ENCODE measurements around the gene NCAN. TPM values are rescaled to one million over a fixed set of nuclear protein-coding genes. Genes with fewer than 3 reads are reported as not detected.

The NCAN gene
- total and polyA plus RNA-seq, 2 of the 13 experiments (the other 11 are each of a cell fraction or from before 2014, with no cell fraction given): not detected

- TF ChIP-seq SNAI1 (CRISPR knock-in tag; IDR thresholded peaks at IDR 0.05; ENCODE audit: borderline replicate concordance) (no peak), ISX (CRISPR knock-in tag; conservative IDR thresholded peaks at IDR 0.05) (peak; percentile 90; the same call in 1 of the 2 replicates), NAIF1 (CRISPR knock-in tag; IDR thresholded peaks at IDR 0.05; ENCODE audit: borderline replicate concordance) (no peak), DRAP1 (CRISPR knock-in tag; IDR thresholded peaks at IDR 0.05) (0 out of 2 replicates have a peak, but pooled peaks have one; percentile 17), SOX5 (CRISPR knock-in tag; IDR thresholded peaks at IDR 0.05; ENCODE audit: borderline replicate concordance) (peak; percentile 27; the same call in 1 of the 2 replicates), ZNF792 (CRISPR knock-in tag; IDR thresholded peaks at IDR 0.05) (peak; percentile 77; the same call in 1 of the 2 replicates), CBFB (CRISPR knock-in tag; IDR thresholded peaks at IDR 0.05) (no peak), ZGPAT (CRISPR knock-in tag; IDR thresholded peaks at IDR 0.05) (peak; percentile 23; the same call in 1 of the 2 replicates), GABPB1 (CRISPR knock-in tag; IDR thresholded peaks at IDR 0.05) (peak; percentile 48), KDM2A (CRISPR knock-in tag; IDR thresholded peaks at IDR 0.05; ENCODE audit: borderline replicate concordance, low read depth) (peak; percentile 80), ZNF263 (CRISPR knock-in tag; IDR thresholded peaks at IDR 0.05) (peak; percentile 50; the same call in 1 of the 2 replicates), DR1 (CRISPR knock-in tag; IDR thresholded peaks at IDR 0.05) (no peak), ZBTB7A (CRISPR knock-in tag; IDR thresholded peaks at IDR 0.05) (peak; percentile 47; the same call in 1 of the 2 replicates), ZMYM4 (CRISPR knock-in tag; IDR thresholded peaks at IDR 0.05) (peak; percentile 34; the same call in 1 of the 2 replicates), IRF2 (CRISPR knock-in tag; IDR thresholded peaks at IDR 0.05) (0 out of 2 replicates have a peak, but pooled peaks have one; percentile 41), NR1H2 (CRISPR knock-in tag; IDR thresholded peaks at IDR 0.05; ENCODE audit: borderline replicate concordance, low read depth) (0 out of 2 replicates have a peak, but pooled peaks have one; percentile 64), ZNF446 (CRISPR knock-in tag; IDR thresholded peaks at IDR 0.05) (peak; percentile 75; the same call in 1 of the 2 replicates), ZNF33B (CRISPR knock-in tag; IDR thresholded peaks at IDR 0.05) (no peak), UBTF (CRISPR knock-in tag; IDR thresholded peaks at IDR 0.05) (0 out of 2 replicates have a peak, but pooled peaks have one; percentile 20)
- TF ChIP-seq, protein P1, sequence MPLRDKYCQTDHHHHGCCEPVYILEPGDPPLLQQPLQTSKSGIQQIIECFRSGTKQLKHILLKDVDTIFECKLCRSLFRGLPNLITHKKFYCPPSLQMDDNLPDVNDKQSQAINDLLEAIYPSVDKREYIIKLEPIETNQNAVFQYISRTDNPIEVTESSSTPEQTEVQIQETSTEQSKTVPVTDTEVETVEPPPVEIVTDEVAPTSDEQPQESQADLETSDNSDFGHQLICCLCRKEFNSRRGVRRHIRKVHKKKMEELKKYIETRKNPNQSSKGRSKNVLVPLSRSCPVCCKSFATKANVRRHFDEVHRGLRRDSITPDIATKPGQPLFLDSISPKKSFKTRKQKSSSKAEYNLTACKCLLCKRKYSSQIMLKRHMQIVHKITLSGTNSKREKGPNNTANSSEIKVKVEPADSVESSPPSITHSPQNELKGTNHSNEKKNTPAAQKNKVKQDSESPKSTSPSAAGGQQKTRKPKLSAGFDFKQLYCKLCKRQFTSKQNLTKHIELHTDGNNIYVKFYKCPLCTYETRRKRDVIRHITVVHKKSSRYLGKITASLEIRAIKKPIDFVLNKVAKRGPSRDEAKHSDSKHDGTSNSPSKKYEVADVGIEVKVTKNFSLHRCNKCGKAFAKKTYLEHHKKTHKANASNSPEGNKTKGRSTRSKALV (CRISPR knock-in tag; IDR thresholded peaks at IDR 0.05): no peak
- TF ChIP-seq, protein P2, sequence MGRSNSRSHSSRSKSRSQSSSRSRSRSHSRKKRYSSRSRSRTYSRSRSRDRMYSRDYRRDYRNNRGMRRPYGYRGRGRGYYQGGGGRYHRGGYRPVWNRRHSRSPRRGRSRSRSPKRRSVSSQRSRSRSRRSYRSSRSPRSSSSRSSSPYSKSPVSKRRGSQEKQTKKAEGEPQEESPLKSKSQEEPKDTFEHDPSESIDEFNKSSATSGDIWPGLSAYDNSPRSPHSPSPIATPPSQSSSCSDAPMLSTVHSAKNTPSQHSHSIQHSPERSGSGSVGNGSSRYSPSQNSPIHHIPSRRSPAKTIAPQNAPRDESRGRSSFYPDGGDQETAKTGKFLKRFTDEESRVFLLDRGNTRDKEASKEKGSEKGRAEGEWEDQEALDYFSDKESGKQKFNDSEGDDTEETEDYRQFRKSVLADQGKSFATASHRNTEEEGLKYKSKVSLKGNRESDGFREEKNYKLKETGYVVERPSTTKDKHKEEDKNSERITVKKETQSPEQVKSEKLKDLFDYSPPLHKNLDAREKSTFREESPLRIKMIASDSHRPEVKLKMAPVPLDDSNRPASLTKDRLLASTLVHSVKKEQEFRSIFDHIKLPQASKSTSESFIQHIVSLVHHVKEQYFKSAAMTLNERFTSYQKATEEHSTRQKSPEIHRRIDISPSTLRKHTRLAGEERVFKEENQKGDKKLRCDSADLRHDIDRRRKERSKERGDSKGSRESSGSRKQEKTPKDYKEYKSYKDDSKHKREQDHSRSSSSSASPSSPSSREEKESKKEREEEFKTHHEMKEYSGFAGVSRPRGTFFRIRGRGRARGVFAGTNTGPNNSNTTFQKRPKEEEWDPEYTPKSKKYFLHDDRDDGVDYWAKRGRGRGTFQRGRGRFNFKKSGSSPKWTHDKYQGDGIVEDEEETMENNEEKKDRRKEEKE (IDR thresholded peaks at IDR 0.05): no peak
Measured at GRCh38 chr19:19214892-19215291, 3.1 kb downstream of the NCAN start (continued).

Data from HepG2 (cell line).